ENCODE measurements around the gene TWSG1. TPM values are rescaled to one million over a fixed set of nuclear protein-coding genes. Genes with fewer than 3 reads are reported as not detected.
"Not testable (repeated sequence)": the region's sequence is repeated elsewhere in the genome, so short reads cannot be mapped to it uniquely, and the experiment has no call there.

Gene TWSG1
- total RNA-seq, 1 donor from 2014 or later, result 50.2 TPM

DNA sequence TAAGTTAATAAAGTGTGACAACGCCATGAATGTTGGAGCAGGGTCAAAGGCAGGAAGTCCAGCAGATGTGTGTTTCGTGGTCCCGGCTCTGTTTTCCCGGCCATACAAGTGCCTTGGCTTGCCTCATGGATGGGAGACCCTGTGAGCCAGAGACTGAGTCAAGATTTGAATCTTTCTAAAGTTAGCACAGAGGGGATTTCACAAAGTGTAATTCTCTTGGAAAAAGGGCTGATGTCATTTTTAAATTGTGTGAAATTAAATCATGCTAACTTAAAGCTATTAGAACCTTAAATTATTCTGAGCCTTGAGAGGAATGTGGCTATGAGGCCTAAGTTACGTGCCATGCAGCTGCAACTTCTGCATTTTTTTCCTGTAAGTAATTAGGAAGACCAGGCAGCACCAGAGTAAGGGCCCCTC is 102.5 kb downstream of the TWSG1 start:
- intact Hi-C loops (cut with DNase I), result no loop called here
- ATAC-seq (no peak), DNase-seq (ENCODE audit: low spot score) (no peak)

DNA sequence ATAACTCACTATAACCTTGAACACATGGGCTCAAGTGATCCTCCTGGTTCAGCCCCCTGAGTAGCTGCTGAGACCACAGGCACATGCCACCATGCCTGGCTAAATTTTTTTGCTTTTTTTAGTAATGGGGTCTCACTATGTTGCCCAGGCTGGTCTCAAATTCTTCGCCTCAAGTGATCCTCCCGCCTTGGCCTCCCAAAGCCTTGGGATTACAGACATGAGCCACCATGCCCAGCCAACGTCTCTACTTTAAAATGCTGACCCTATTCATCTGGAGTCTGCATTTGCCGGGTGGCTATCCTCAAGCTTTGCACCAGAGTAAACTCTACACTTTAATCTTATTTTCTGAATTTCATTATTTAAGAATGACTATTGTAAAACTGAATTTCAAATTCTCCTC is 103.1 kb downstream of the TWSG1 start:
- DNase-seq (ENCODE audit: low spot score), result no peak

DNA sequence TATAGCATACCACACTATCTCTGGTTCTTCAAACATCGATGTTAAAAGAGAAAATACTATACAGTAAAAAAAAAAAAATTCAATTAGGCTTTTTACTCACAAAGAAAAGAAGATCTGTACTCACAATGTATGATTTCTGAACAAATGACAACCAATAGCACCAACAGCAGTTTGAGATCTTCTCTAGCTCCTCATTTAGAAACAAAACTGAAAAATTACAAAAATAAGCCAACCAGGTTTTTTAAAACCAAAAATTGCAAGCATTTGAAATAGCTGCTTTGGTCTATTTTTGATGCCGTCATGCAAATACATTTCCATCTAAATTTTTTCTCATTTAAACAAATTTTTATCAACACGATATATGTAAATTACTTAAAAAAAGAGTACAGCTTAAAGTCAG is 106.5 kb downstream of the TWSG1 start:
- intact Hi-C loops (cut with DNase I), result no loop called here
- DNase-seq (ENCODE audit: low spot score), result no peak
- no peak for ATAC-seq

More for the DNA sequence above, 103.1 kb downstream of the TWSG1 start:
- no peak for ATAC-seq
- intact Hi-C loops (cut with DNase I), result no loop called here

DNA sequence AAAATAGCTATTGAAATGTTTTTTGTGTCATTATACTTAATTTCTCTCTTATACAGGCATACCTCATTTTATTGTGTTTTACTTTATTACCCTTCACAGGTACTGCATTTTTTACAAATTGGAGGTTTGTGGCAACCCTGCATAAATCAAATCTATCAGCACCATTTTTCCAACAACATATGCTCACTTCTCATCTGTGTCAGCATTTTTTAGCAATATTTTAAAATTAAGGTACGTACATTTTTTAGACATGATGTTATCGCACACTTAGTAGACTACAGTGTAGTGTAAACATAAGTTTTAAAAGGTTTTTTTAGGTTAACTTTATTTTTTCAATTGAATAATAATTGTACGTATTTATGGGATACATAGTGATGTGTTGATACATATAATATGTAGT is 110.0 kb downstream of the TWSG1 start:
- intact Hi-C loops (cut with DNase I), result no loop called here
- ATAC-seq, result no peak
- DNase-seq (ENCODE audit: low spot score), result no peak

DNA sequence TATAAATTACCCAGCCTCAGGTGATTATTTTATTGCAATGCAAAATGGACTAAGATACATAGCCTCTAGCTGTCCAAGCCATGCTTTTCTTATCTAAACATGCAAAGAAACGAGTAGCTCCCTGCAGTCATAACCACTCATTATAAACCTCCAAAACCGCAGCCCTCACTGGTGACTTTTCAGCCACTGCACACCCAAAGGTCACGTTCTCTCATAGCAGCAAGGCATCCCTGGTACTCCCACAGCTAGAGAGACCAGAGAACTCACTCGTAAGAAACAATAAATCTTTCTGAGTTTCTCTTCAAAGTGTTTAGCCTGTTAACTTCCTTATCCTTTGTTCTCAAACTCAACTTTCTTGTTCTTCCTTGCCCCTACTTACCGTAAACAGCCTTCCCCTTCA is 112.3 kb downstream of the TWSG1 start:
- DNase-seq (ENCODE audit: low spot score), result no peak
- ATAC-seq, result no peak
- intact Hi-C loops (cut with DNase I), result no loop called here

DNA sequence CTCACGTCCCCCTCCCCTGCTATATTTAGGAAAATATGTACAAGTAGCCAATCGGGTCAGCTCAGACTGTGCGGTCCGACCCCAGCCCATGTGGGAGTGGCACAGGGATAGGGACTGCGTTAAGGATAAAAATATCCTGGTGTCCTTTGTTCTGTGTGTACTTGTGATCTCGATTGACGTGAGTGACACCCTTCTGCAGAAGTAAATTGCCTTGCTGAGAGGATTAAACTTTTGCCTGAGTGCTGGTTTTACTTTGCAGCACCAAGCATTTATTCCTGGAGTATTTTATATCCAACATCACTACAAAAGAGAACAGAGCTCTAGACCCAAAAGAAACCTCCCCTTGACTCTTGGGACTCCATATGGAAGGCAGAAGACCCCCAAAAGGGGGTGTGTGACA is 112.8 kb downstream of the TWSG1 start:
- ATAC-seq (no peak), DNase-seq (ENCODE audit: low spot score) (no peak)
- intact Hi-C loops (cut with DNase I), result no loop called here

DNA sequence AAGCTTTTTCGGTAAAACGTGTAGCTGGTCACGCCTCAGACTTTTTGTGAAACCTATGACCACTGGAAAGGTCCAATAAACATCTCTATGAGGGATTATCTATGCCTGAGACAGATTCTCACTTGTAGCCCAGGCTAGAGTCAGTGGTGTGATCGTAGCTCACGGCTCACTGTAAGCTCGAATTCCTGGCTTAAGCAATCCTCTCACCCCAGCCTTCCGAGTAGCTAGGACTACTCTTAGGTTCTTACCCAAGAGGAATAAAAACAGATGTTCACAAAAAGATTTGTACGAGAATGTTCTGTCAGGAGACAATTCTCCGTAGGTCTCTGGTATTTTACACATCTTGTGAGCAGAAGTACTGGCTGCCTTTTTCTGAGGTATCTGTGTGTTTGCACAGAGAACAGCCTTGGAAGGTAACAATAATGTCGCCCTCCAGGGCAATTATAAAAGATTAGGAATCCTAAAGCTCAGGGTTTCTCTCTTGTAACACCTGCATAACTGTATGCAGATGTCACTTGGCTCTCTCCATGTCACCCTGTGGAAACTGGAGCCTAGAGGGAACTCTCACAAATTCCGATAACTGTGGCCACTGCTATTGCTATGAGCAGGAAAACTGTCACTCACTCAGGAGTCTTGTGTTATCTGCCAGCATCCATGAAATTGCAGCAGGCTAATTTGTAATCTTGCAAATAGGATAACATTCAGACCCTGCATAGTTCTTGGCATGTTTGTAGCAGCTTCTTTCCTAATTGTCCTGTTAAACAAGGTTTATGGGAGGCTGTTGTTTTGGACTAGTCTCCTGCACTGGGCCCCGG is 115.2 kb downstream of the TWSG1 start:
- ATAC-seq, result no peak
- DNase-seq (ENCODE audit: low spot score), result no peak
- intact Hi-C loops (cut with DNase I), result no loop called here

DNA sequence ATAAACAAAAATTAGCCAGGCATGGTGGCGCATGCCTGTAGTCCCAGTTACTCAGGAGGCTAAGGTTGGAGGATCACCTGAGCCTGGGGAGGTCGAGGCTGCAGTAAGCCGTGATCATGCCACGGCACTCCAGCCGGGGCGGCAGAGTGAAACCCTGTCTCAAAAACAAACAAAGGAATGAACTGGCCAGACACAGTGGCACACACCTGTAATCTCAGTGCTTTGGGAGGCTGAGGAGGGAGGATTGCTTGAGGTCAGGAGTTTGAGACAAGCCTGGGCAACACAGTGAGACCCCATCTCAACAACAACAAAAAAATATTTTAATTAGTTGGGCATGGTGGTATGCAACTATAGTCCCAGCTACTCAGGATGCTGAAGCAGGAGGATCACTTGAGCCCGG is 116.3 kb downstream of the TWSG1 start:
- intact Hi-C loops (cut with DNase I); DNase-seq (ENCODE audit: low spot score); ATAC-seq: not testable (repeated sequence)

Other genes with a start within 250 kb of the TWSG1 start
- 87.7 TPM for gene NDUFV2, start 232.1 kb upstream of the TWSG1 start, total RNA-seq
- 164 TPM for gene ANKRD12, start 198.0 kb upstream of the TWSG1 start, total RNA-seq
- gene RALBP1, start 140.7 kb downstream of the TWSG1 start, total RNA-seq, result 74.2 TPM